ENCODE data around the gene CBX8. TPM values are rescaled to one million over a fixed set of nuclear protein-coding genes. Genes with fewer than 3 reads are reported as not detected.
A peak's percentile ranks its signal among the peaks of the same experiment; 100 is the strongest.

Gene CBX8
- total and polyA plus RNA-seq, 2 of the 13 experiments (the other 11 are each of a cell fraction or from before 2014, with no cell fraction given) = 0.34 to 12.6 TPM

DNA sequence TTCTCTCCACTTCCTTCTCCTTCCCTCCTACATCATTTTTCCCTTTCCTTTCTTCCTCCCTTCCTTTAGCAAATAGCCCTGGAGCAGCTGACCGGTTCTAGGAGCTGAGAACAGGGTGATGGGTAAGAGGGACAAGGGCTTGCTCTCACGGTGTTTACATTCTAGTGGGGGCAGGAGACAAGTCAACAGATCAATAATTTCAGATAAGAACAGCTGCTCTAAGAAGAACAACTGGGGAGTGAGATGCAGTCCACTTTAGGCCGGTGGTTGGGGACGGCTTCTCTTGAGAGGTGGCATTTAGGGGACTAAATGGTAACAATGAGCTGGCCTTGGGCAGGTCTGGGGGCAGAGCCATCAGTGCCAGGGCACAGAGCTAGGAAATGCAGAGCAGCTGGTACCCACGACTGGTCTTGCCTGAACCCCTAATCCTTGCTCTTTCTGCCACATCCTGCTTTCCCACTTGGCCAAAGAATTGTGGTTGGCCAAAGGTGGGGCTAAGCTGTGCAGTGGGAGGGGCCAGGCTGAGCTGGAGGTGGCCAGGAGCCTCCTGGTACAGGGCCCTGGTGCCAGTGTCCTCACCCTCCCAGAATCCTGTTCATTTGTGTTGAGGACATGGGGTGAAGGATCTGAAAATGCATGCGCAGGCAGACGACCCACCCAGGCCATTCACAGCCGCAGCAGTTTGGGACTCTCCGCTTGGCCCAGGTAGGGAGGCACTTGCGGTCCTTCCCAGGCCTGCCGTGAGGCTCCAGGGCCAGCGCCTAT is 24.6 kb upstream of the CBX8 start (continued):
- TF ChIP-seq FOSL2 (CRISPR knock-in tag; IDR thresholded peaks at IDR 0.05) (peak; percentile 61; the same call in 1 of the 2 replicates), MYNN (CRISPR knock-in tag; IDR thresholded peaks at IDR 0.05; ENCODE audit: low read depth) (no peak), KLF15 (CRISPR knock-in tag; IDR thresholded peaks at IDR 0.05; ENCODE audit: borderline replicate concordance) (no peak), ZNF577 (CRISPR knock-in tag; IDR thresholded peaks at IDR 0.05; ENCODE audit: borderline replicate concordance, low read depth) (no peak), KDM6A (CRISPR knock-in tag; IDR thresholded peaks at IDR 0.05; ENCODE audit: low read depth) (peak; percentile 87), MAFK (conservative IDR thresholded peaks at IDR 0.05 in 1 of 2, IDR thresholded peaks at IDR 0.05 in 1 of 2; ENCODE audit: low read length in 2 of 2) (no peak), FOXJ3 (CRISPR knock-in tag; IDR thresholded peaks at IDR 0.05; ENCODE audit: borderline replicate concordance) (peak; percentile 95), SP2 (CRISPR knock-in tag; IDR thresholded peaks at IDR 0.05) (no peak), RARG (CRISPR knock-in tag; IDR thresholded peaks at IDR 0.05; ENCODE audit: low read depth) (no peak), HNF4A (CRISPR knock-in tag; IDR thresholded peaks at IDR 0.05) (peak; percentile 88), GZF1 (CRISPR knock-in tag; IDR thresholded peaks at IDR 0.05) (no peak), TAF15 (IDR thresholded peaks at IDR 0.05; ENCODE audit: low read depth, low read length, poor library complexity, severe bottlenecking) (no peak), U2AF2 (IDR thresholded peaks at IDR 0.05; ENCODE audit: low read depth, low read length) (no peak), ZNF652 (CRISPR knock-in tag; IDR thresholded peaks at IDR 0.05; ENCODE audit: borderline replicate concordance, low read depth) (peak; percentile 44; the same call in 1 of the 2 replicates), PRPF4 (IDR thresholded peaks at IDR 0.05; ENCODE audit: low read depth, low read length, poor library complexity, severe bottlenecking) (no peak), NR3C1 (CRISPR knock-in tag; IDR thresholded peaks at IDR 0.05) (no peak)
- TF ChIP-seq, protein P1, sequence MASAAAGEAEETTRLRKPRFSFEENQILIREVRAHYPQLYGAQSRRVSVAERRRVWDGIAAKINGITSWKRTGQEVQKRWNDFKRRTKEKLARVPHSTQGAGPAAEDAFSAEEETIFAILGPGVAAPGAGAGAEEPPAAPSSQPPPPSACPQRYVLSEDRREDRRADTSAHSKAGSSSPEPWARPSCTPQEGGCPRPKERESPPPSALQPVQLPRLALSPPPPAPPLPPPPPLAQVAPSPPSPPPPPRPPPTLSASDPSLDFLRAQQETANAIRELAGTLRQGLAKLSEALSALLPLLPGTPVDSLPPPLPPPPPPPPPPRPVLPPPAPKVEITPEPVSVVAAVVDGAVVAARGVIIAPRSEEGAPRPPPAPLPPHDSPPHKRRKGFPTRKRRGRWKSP (CRISPR knock-in tag; IDR thresholded peaks at IDR 0.05) = peak; percentile 84; the same call in 1 of the 2 replicates
- TF ChIP-seq, protein P2, sequence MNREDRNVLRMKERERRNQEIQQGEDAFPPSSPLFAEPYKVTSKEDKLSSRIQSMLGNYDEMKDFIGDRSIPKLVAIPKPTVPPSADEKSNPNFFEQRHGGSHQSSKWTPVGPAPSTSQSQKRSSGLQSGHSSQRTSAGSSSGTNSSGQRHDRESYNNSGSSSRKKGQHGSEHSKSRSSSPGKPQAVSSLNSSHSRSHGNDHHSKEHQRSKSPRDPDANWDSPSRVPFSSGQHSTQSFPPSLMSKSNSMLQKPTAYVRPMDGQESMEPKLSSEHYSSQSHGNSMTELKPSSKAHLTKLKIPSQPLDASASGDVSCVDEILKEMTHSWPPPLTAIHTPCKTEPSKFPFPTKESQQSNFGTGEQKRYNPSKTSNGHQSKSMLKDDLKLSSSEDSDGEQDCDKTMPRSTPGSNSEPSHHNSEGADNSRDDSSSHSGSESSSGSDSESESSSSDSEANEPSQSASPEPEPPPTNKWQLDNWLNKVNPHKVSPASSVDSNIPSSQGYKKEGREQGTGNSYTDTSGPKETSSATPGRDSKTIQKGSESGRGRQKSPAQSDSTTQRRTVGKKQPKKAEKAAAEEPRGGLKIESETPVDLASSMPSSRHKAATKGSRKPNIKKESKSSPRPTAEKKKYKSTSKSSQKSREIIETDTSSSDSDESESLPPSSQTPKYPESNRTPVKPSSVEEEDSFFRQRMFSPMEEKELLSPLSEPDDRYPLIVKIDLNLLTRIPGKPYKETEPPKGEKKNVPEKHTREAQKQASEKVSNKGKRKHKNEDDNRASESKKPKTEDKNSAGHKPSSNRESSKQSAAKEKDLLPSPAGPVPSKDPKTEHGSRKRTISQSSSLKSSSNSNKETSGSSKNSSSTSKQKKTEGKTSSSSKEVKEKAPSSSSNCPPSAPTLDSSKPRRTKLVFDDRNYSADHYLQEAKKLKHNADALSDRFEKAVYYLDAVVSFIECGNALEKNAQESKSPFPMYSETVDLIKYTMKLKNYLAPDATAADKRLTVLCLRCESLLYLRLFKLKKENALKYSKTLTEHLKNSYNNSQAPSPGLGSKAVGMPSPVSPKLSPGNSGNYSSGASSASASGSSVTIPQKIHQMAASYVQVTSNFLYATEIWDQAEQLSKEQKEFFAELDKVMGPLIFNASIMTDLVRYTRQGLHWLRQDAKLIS (CRISPR knock-in tag; IDR thresholded peaks at IDR 0.05) = no peak
- TF ChIP-seq, protein P3, sequence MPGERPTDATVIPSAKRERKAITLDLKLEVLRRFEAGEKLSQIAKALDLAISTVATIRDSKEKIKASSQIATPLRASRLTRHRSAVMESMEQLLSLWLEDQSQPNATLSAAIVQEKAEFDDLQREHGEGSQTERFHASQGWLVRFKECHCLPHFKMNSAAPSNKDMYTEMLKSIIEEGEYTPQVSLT (CRISPR knock-in tag; IDR thresholded peaks at IDR 0.05; ENCODE audit: borderline replicate concordance, low read depth) = no peak
- TF ChIP-seq, protein P4, sequence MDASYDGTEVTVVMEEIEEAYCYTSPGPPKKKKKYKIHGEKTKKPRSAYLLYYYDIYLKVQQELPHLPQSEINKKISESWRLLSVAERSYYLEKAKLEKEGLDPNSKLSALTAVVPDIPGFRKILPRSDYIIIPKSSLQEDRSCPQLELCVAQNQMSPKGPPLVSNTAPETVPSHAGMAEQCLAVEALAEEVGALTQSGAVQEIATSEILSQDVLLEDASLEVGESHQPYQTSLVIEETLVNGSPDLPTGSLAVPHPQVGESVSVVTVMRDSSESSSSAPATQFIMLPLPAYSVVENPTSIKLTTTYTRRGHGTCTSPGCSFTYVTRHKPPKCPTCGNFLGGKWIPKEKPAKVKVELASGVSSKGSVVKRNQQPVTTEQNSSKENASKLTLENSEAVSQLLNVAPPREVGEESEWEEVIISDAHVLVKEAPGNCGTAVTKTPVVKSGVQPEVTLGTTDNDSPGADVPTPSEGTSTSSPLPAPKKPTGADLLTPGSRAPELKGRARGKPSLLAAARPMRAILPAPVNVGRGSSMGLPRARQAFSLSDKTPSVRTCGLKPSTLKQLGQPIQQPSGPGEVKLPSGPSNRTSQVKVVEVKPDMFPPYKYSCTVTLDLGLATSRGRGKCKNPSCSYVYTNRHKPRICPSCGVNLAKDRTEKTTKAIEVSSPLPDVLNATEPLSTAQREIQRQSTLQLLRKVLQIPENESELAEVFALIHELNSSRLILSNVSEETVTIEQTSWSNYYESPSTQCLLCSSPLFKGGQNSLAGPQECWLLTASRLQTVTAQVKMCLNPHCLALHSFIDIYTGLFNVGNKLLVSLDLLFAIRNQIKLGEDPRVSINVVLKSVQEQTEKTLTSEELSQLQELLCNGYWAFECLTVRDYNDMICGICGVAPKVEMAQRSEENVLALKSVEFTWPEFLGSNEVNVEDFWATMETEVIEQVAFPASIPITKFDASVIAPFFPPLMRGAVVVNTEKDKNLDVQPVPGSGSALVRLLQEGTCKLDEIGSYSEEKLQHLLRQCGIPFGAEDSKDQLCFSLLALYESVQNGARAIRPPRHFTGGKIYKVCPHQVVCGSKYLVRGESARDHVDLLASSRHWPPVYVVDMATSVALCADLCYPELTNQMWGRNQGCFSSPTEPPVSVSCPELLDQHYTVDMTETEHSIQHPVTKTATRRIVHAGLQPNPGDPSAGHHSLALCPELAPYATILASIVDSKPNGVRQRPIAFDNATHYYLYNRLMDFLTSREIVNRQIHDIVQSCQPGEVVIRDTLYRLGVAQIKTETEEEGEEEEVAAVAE (CRISPR knock-in tag; IDR thresholded peaks at IDR 0.05; ENCODE audit: borderline replicate concordance) = peak; percentile 86

All from HepG2 (cell line).